GM21737 (cell line): ENCODE results near the gene PLEKHD1.

Experiments
- ATAC-seq: cut with Tn5 transposase; IDR thresholded peaks from one replicate; pipeline ENCODE4 v1.9.1; 2021; ENCODE audit warnings: mild to moderate bottlenecking, moderate library complexity; ENCODE audit not compliant: unreplicated experiment

Gene PLEKHD1

GRCh38 chr14:69518289-69519101 is 34.0 kb downstream of the PLEKHD1 start:
- ATAC-seq, result no peak

GRCh38 chr14:69519204-69520100 is 34.9 kb downstream of the PLEKHD1 start:
- no peak for ATAC-seq

- no peak for ATAC-seq
Measured at GRCh38 chr14:69522026-69522425, 37.5 kb downstream of the PLEKHD1 start.

GRCh38 chr14:69525896-69526295 is 41.4 kb downstream of the PLEKHD1 start:
- no peak for ATAC-seq

- ATAC-seq, result no peak
Measured at GRCh38 chr14:69527635-69528034, 43.1 kb downstream of the PLEKHD1 start.

GRCh38 chr14:69528143-69528542 is 43.6 kb downstream of the PLEKHD1 start:
- ATAC-seq, result no peak

GRCh38 chr14:69528930-69529329 is 44.4 kb downstream of the PLEKHD1 start:
- no peak for ATAC-seq

- no peak for ATAC-seq
Measured at GRCh38 chr14:69529563-69529962, 45.0 kb downstream of the PLEKHD1 start.

- no peak for ATAC-seq
Measured at GRCh38 chr14:69530095-69530494, 45.6 kb downstream of the PLEKHD1 start.

- no peak for ATAC-seq
Measured at GRCh38 chr14:69531135-69531534, 46.6 kb downstream of the PLEKHD1 start.

GRCh38 chr14:69532561-69533340 is 48.2 kb downstream of the PLEKHD1 start:
- ATAC-seq, result no peak

- no peak for ATAC-seq
Measured at GRCh38 chr14:69535230-69535848, 50.8 kb downstream of the PLEKHD1 start.

- no peak for ATAC-seq
Measured at GRCh38 chr14:69536971-69537370, 52.4 kb downstream of the PLEKHD1 start.

GRCh38 chr14:69537900-69538299 is 53.4 kb downstream of the PLEKHD1 start:
- no peak for ATAC-seq

GRCh38 chr14:69538766-69539165 is 54.2 kb downstream of the PLEKHD1 start:
- no peak for ATAC-seq

GRCh38 chr14:69539631-69540410 is 55.3 kb downstream of the PLEKHD1 start:
- no peak for ATAC-seq

GRCh38 chr14:69540654-69541335 is 56.3 kb downstream of the PLEKHD1 start:
- ATAC-seq, result no peak

GRCh38 chr14:69542311-69542710 is 57.8 kb downstream of the PLEKHD1 start:
- no peak for ATAC-seq
